H9 (cell line): Measurements from ENCODE around the gene KCNJ12. TPM values are rescaled to one million over a fixed set of nuclear protein-coding genes. Genes with fewer than 3 reads are reported as not detected.

Experiments used
- DNase-seq: peaks from one replicate; pipeline ENCODE4 v3.0.0-alpha.2; 2017
- H2AFZ ChIP-seq: one replicate; pipeline ENCODE4 v1.6.1; 2013; ENCODE audit warnings: mild to moderate bottlenecking, low read length, control low read depth, moderate library complexity
- H2AK5ac ChIP-seq: 2 replicates; pipeline ENCODE4 v1.6.1; 2013; ENCODE audit warnings: low read length, control low read depth, mixed read lengths; ENCODE audit not compliant: insufficient read length
- H2BK120ac ChIP-seq: one replicate; pipeline ENCODE4 v1.6.1; 2013; ENCODE audit warnings: low read depth, mild to moderate bottlenecking, low read length, control low read depth, inconsistent platforms; ENCODE audit not compliant: poor library complexity, severe bottlenecking
- H2BK12ac ChIP-seq: 2 replicates; pipeline ENCODE4 v1.6.1; 2013; ENCODE audit warnings: low read length, control low read depth, mixed read lengths, low read depth; ENCODE audit not compliant: insufficient read length
- H2BK15ac ChIP-seq: 2 replicates; pipeline ENCODE4 v1.6.1; 2013; ENCODE audit warnings: low read depth, low read length, control low read depth
- H2BK20ac ChIP-seq: one replicate; pipeline ENCODE4 v1.6.1; 2013; ENCODE audit warnings: low read depth, mild to moderate bottlenecking, low read length, control low read depth, inconsistent platforms; ENCODE audit not compliant: poor library complexity, severe bottlenecking
- H2BK5ac ChIP-seq: 2 replicates; pipeline ENCODE4 v1.6.1; 2013; ENCODE audit warnings: low read length, control low read depth, mixed read lengths; ENCODE audit not compliant: insufficient read length
- H3K14ac ChIP-seq: 2 replicates; pipeline ENCODE4 v1.6.1; 2013; ENCODE audit warnings: low read length, control low read depth; ENCODE audit not compliant: insufficient read depth
- H3K18ac ChIP-seq: 2 replicates; pipeline ENCODE4 v1.6.1; 2013; ENCODE audit warnings: low read depth, mild to moderate bottlenecking, mixed read lengths, low read length, control low read depth; ENCODE audit not compliant: insufficient read length
- H3K23ac ChIP-seq: 2 replicates; pipeline ENCODE4 v1.6.1; 2013; ENCODE audit warnings: low read length, control low read depth, mixed read lengths, low read depth; ENCODE audit not compliant: insufficient read length
- H3K23me2 ChIP-seq: 2 replicates; pipeline ENCODE4 v1.6.1; 2013; ENCODE audit warnings: low read depth, mild to moderate bottlenecking, mixed read lengths, low read length, control low read depth; ENCODE audit not compliant: insufficient read length, poor library complexity, severe bottlenecking
- H3K27ac ChIP-seq: 2 replicates; pipeline ENCODE4 v1.5.1; 2013; ENCODE audit warnings: low read length, control low read depth, mixed read lengths, low read depth; ENCODE audit not compliant: insufficient read length
- H3K27me3 ChIP-seq: 2 replicates; pipeline ENCODE4 v1.6.1; 2013; ENCODE audit warnings: low read length, control low read depth, inconsistent platforms; ENCODE audit not compliant: insufficient read depth
- H3K4ac ChIP-seq: 2 replicates; pipeline ENCODE4 v1.6.1; 2013; ENCODE audit warnings: low read depth, mild to moderate bottlenecking, control low read depth, inconsistent platforms, low read length, moderate library complexity
- H3K4me1 ChIP-seq: 2 replicates; pipeline ENCODE4 v1.6.1; 2013; ENCODE audit warnings: low read length, control low read depth, inconsistent platforms; ENCODE audit not compliant: insufficient read depth
- H3K4me2 ChIP-seq: 2 replicates; pipeline ENCODE4 v1.6.1; 2013; ENCODE audit warnings: low read length, control low read depth, mixed read lengths; ENCODE audit not compliant: insufficient read length, insufficient read depth
- H3K56ac ChIP-seq: 2 replicates; pipeline ENCODE4 v1.6.1; 2013; ENCODE audit warnings: low read depth, mild to moderate bottlenecking, mixed read lengths, low read length, control low read depth; ENCODE audit not compliant: insufficient read length
- H3K79me1 ChIP-seq: 2 replicates; pipeline ENCODE4 v1.6.1; 2013; ENCODE audit warnings: low read depth, mild to moderate bottlenecking, moderate library complexity, low read length, control low read depth, inconsistent platforms; ENCODE audit not compliant: insufficient read depth, poor library complexity, severe bottlenecking
- H3K79me2 ChIP-seq: 2 replicates; pipeline ENCODE4 v1.6.1; 2013; ENCODE audit warnings: low read length, control low read depth, inconsistent platforms; ENCODE audit not compliant: insufficient read depth
- H3K9ac ChIP-seq: 2 replicates; pipeline ENCODE4 v1.6.1; 2013; ENCODE audit warnings: low read length, control low read depth, mixed read lengths; ENCODE audit not compliant: insufficient read length; ENCODE audit errors: extremely low read depth
- H3K9me3 ChIP-seq: one replicate; pipeline ENCODE4 v1.6.1; 2013; ENCODE audit warnings: low read depth, low read length, inconsistent platforms; ENCODE audit not compliant: control insufficient read depth
- H3T11ph ChIP-seq: one replicate; pipeline ENCODE4 v1.6.1; 2013; ENCODE audit warnings: mild to moderate bottlenecking, low read length, control low read depth, inconsistent platforms
- H4K20me1 ChIP-seq: one replicate; pipeline ENCODE4 v1.6.1; 2013; ENCODE audit not compliant: control insufficient read depth, insufficient read length, insufficient read depth
- H4K5ac ChIP-seq: 2 replicates; pipeline ENCODE4 v1.6.1; 2013; ENCODE audit warnings: low read depth, mild to moderate bottlenecking, mixed read lengths, low read length, control low read depth; ENCODE audit not compliant: insufficient read length
- H4K8ac ChIP-seq: replicated peaks from 2 replicates; pipeline ENCODE4 v1.6.1; 2013; ENCODE audit warnings: low read length, control low read depth, mixed read lengths, low read depth; ENCODE audit not compliant: insufficient read length
- H4K91ac ChIP-seq: 2 replicates; pipeline ENCODE4 v1.6.1; 2013; ENCODE audit warnings: low read depth, mild to moderate bottlenecking, moderate library complexity, mixed read lengths, low read length, control low read depth; ENCODE audit not compliant: insufficient read length
- H3K27ac Mint-ChIP-seq, 3 experiments: 2 replicates in 2 of 3; 3 replicates in 1 of 3; pipeline ENCODE4 v1.8.0; 2020 to 2021; ENCODE audit warnings: mixed read lengths in 3 of 3, mild to moderate bottlenecking in 1 of 3, moderate library complexity in 1 of 3
- H3K27me3 Mint-ChIP-seq: 2 replicates; pipeline ENCODE4 v1.8.0; 2021; ENCODE audit warnings: low read depth, mild to moderate bottlenecking, moderate library complexity, mixed read lengths
- H3K36me3 Mint-ChIP-seq, 3 experiments: 2 replicates in 2 of 3; 3 replicates in 1 of 3; pipeline ENCODE4 v1.8.0; 2020 to 2021; ENCODE audit warnings: low read depth in 3 of 3, mixed read lengths in 3 of 3; ENCODE audit not compliant: insufficient read depth in 1 of 3
- H3K4me1 Mint-ChIP-seq, 2 experiments: 2 replicates each; pipeline ENCODE4 v1.8.0; 2020; ENCODE audit warnings: mixed read lengths in 2 of 2
- H3K4me3 Mint-ChIP-seq, 2 experiments: 2 replicates in 1 of 2; 3 replicates in 1 of 2; pipeline ENCODE4 v1.8.0; 2020 to 2021; ENCODE audit warnings: mild to moderate bottlenecking in 2 of 2, mixed read lengths in 2 of 2, moderate library complexity in 1 of 2
- H3K9me3 Mint-ChIP-seq, 2 experiments: 2 replicates in 1 of 2; 3 replicates in 1 of 2; pipeline ENCODE4 v1.8.0; 2020; ENCODE audit warnings: mild to moderate bottlenecking in 2 of 2, mixed read lengths in 2 of 2, moderate library complexity in 1 of 2
- WGBS: extraction: QIAGEN DNeasy Blood & Tissue Kit; methylation state at CpG from one replicate; pipeline ENCODE4 v1.1.7; 2013; ENCODE audit warnings: missing lambda C conversion rate, low lambda C conversion rate, mixed read lengths; ENCODE audit not compliant: insufficient read length; ENCODE audit errors: extremely low coverage; 5-methylcytosine and 5-hydroxymethylcytosine counted together
- total RNA-seq: library from RNA; stranded (reverse); gene quantifications from 2 replicates; pipeline ENCODE4 v1.2.1, GENCODE V29; 2021
- TF ChIP-seq, protein P1 (sequence below): fragments of 200-600 bp; sonication (generic); conservative IDR thresholded peaks from 3 replicates; pipeline ENCODE4 v1.8.0; 2021; ENCODE audit warnings: antibody characterized with exemption, mild to moderate bottlenecking

Gene KCNJ12
- total RNA-seq, 1 experiment from 2014 or later = 0.39 TPM

DNA sequence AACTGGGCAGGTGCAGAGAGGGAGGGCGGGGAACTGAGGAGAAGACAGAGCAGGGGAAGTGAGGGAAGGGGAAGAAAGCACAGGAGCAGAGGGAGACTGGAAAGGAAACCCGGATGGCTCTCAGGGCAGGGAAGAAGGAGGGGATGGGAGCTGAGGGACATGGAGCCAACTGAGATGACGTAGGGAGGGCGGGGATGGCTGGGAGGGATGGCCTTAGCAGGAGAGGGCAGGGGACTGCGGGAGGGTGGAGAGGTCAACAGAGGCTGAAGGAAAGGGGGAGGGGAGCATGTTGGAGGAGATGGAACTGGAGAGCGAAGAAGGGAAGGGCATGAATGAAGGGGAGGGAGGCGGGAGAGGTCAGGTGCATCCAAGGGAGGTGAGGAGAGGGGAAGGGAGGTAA, 81.9 kb downstream of the KCNJ12 start:
- H4K8ac ChIP-seq = no peak overlapping the region
- H3K4ac ChIP-seq = no peak overlapping the region
- no peaks in the 10 kb centered on the region; the same call in 1 of the 2 replicates for H3K27me3 ChIP-seq
- no peaks in the 10 kb centered on the region for H3K79me1 ChIP-seq
- no peak overlapping the region for H2AFZ ChIP-seq
- H3K27ac Mint-ChIP-seq = no peak overlapping the region
- no peak overlapping the region for H2BK15ac ChIP-seq
- peak; percentile 88 for DNase-seq
- H3K9ac ChIP-seq = no peak overlapping the region
- no peak overlapping the region for H3K18ac ChIP-seq
- H3K27me3 Mint-ChIP-seq = peaks cover 64% of the 10 kb centered on the region
- H2AK5ac ChIP-seq = no peak overlapping the region
- H2BK12ac ChIP-seq = no peak overlapping the region
- H4K20me1 ChIP-seq = no peaks in the 10 kb centered on the region
- no CpG with 5 or more reads among the region's 7 CpGs for WGBS
- H3K56ac ChIP-seq = no peak overlapping the region
- no peak overlapping the region for H4K91ac ChIP-seq
- no peaks in the 10 kb centered on the region for H3K79me2 ChIP-seq
- H3K23me2 ChIP-seq = peaks cover 6% of the 10 kb centered on the region
- H3K4me2 ChIP-seq = peak overlapping the region; percentile 12
- H3K4me1 ChIP-seq = peaks cover 2% of the 10 kb centered on the region; the same call in 1 of the 2 replicates
- H3K14ac ChIP-seq = no peak overlapping the region
- H3K9me3 ChIP-seq = no peaks in the 10 kb centered on the region
- H3K27ac ChIP-seq = no peak overlapping the region
- no peak overlapping the region for H2BK5ac ChIP-seq
- no peak overlapping the region for H2BK120ac ChIP-seq
- H3K9me3 Mint-ChIP-seq = peaks cover 4% of the 10 kb centered on the region in 2 experiments; a peak in 1 of 5 replicates
- peaks cover 12 to 26% of the 10 kb centered on the region in 2 experiments for H3K4me1 Mint-ChIP-seq
- peak overlapping the region; percentile 46 to 65; a peak in 3 of 5 replicates for H3K4me3 Mint-ChIP-seq
- no peaks in the 10 kb centered on the region for H3K36me3 Mint-ChIP-seq
- TF ChIP-seq, protein P1, sequence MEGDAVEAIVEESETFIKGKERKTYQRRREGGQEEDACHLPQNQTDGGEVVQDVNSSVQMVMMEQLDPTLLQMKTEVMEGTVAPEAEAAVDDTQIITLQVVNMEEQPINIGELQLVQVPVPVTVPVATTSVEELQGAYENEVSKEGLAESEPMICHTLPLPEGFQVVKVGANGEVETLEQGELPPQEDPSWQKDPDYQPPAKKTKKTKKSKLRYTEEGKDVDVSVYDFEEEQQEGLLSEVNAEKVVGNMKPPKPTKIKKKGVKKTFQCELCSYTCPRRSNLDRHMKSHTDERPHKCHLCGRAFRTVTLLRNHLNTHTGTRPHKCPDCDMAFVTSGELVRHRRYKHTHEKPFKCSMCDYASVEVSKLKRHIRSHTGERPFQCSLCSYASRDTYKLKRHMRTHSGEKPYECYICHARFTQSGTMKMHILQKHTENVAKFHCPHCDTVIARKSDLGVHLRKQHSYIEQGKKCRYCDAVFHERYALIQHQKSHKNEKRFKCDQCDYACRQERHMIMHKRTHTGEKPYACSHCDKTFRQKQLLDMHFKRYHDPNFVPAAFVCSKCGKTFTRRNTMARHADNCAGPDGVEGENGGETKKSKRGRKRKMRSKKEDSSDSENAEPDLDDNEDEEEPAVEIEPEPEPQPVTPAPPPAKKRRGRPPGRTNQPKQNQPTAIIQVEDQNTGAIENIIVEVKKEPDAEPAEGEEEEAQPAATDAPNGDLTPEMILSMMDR = no peak
- no peak overlapping the region for H4K5ac ChIP-seq
- no peak overlapping the region for H3K23ac ChIP-seq
- no peak overlapping the region for H2BK20ac ChIP-seq
- H3T11ph ChIP-seq = no peak overlapping the region
